Stimulated activated CD8-positive, alpha-beta memory T cell treated with anti-CD3 and anti-CD28 coated beads, Interleukin-15, amount 100 ng/mL, for 4 hours (primary cell): ENCODE results near the gene NLRP4.

Source experiments
- DNase-seq, 2 donors: peaks; one replicate each; pipeline ENCODE4 v3.0.0-alpha.2; 2020; ENCODE audit warnings: low read depth in 2 of 2

NLRP4 gene

GRCh38 chr19:55836340-55836739 is at the start of gene NLRP4:
Gene NLRP4 (plus strand): TSS chr19:55836540. CDS start chr19:55852081, 15,541 bp downstream.
- no peak for DNase-seq

DNA sequence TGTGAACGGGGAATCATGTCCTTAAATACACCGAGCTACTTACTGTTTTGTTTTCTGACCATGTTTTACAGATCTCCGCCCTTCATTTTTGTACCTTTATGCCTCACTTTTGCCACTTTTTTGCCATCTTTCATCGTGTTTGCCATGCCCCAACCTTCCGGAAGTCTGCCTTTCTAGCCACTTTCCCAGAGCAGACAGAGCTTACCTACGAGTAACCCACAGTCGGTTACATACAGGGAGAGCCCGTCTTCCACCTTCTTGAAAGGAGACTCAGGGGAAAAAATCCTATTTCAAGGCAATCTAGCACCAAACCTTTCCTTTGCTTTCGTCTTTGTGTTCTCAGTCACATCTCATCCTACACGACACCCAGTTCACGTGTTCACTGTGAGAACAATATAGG is 41.3 kb upstream of the NLRP4 start:
- no peak for DNase-seq

GRCh38 chr19:55801416-55801815 is 34.9 kb upstream of the NLRP4 start:
- DNase-seq, result no peak

DNA sequence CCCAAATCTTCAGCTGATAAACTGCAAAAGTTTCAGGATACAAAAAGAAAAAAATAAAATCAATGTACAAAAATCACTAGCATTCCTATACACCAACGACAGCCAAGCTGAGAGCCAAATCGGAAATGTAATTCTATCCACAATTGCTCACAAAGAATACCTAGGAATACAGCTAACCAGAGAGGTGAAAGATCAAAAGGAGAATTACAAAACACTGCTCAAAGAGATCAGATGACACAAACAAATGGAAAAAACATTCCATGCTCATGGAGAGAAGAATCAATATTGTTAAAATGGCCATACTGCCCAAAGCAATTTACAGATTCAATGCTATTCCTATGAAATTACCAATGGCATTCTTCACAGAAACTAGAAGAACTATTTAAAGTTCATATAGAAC is 34.1 kb upstream of the NLRP4 start:
- no peak for DNase-seq

GRCh38 chr19:55809381-55810058 is 26.8 kb upstream of the NLRP4 start:
- DNase-seq, result peak in 1 of 2 donors; percentile 1

DNA sequence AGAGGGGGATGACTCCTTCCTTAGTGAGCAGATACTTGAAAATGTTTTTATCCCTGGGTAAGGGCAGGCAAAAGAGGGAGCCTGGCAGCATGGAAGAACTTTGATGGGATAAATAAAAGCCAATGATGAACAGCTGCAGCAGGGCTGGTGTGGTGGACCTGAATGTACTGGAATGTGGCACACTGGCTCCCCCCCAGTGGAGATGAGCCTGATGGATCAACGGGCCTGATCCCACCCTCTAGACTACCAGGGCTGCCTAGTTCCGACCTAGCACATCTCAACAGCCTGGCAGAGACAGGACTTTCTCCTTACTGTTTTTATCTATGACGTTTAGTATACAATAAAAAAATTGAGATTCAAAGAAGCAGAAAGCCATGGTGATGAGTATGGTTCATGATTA is 25.0 kb upstream of the NLRP4 start:
- DNase-seq, result no peak

GRCh38 chr19:55812449-55812848 is 23.9 kb upstream of the NLRP4 start:
- DNase-seq, result no peak

GRCh38 chr19:55813906-55814305 is 22.4 kb upstream of the NLRP4 start:
- no peak for DNase-seq

GRCh38 chr19:55820037-55820436 is 16.3 kb upstream of the NLRP4 start:
- no peak for DNase-seq

DNA sequence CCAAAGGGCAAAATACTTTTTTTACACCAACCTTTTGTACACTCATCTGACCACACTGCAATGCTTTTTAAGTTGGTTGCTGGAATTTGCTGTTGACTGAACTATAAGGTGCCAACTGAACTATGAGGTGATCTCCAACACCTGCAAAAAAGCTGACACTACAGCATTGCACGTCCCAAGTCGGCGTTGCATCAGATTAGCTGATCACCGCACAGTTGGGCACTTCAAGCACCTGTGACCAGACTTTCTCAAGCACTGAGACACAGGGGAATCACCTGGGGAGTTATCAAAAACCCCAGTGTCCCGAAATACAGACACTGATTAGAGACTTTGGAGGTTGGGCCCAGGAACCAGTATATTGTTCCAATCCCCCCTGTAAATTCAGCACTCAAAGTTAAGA is 5.7 kb upstream of the NLRP4 start:
- DNase-seq, result no peak

- DNase-seq, result no peak
Measured at GRCh38 chr19:55831846-55832245, 4.5 kb upstream of the NLRP4 start, which contains the start of gene NLRP11. Gene NLRP11 (minus strand): TSS chr19:55831999. CDS start chr19:55818174, 13,825 bp downstream.

- DNase-seq, result no peak
Measured at GRCh38 chr19:55832676-55833075, 3.7 kb upstream of the NLRP4 start.

DNA sequence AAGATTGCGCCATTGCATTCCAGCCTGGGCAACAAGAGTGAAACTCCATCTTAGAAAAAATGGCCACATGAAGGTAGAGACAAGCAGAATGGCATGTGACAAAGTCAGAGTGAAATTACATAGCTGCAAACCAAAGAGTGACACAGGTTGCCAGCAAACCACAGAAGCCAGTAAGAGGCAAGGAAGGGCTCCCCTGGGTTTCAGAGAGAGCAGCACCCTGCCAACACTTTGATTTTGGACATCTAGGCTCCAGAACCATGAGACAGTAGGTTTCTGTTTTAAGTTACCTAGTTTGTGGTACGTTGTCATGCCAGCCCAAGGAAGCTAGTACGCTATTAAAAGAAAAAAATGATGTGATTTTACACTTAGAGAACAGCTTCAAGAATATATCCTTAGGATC is 1.9 kb downstream of the NLRP4 start:
- DNase-seq, result no peak

DNA sequence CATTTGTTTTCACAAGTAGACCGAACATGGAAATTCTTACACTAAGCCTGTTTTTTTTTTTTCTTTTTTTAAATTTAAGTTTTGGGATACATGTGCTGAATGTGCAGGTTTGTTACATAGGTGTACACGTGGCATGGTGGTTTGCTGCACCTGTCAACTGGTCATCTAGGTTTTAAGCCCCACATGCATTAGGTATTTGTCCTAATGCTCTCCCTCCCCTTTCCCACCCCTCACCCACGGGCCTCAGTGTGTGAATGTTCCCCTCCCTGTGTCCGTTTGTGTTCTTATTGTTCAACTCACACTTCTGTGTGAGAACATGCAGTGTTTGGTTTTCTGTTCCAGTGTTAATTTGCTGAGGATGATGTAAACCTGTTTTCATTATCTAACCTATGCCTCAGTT is 2.6 kb downstream of the NLRP4 start:
- DNase-seq, result no peak

- DNase-seq, result no peak
Measured at GRCh38 chr19:55855160-55855559, 18.8 kb downstream of the NLRP4 start.

DNA sequence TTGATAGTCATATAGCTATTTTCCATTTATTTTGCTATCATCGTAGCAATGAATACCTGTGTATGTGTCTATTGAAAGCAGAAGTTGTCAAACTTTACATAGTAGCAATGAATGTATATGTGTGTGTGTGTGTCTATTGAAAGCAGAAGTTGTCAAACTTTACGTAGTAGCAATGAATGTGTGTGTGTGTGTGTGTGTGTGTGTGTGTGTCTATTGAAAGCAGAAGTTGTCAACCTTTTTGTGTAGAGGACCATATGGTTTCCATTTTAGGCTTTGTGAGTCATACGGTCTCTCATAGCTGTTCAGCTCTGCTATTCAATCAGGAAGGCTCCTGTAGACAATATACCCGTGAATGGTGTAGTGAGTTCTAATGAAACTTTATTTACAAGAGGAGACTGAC is 20.8 kb downstream of the NLRP4 start:
- DNase-seq, result no peak

GRCh38 chr19:55857974-55858373 is 21.6 kb downstream of the NLRP4 start:
- DNase-seq, result no peak

DNA sequence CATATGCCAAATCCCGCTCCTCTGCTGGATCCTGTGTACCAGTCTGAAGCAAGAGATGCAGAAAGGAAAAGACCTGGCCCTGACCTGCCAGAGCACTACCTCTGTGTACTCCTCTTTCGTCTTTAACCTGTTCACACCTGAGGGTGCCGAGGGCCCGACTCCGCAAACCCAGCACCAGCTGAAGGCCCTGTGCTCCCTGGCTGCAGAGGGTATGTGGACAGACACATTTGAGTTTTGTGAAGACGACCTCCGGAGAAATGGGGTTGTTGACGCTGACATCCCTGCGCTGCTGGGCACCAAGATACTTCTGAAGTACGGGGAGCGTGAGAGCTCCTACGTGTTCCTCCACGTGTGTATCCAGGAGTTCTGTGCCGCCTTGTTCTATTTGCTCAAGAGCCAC is 22.1 kb downstream of the NLRP4 start:
- DNase-seq, result no peak

GRCh38 chr19:55858969-55859368 is 22.6 kb downstream of the NLRP4 start:
- no peak for DNase-seq

DNA sequence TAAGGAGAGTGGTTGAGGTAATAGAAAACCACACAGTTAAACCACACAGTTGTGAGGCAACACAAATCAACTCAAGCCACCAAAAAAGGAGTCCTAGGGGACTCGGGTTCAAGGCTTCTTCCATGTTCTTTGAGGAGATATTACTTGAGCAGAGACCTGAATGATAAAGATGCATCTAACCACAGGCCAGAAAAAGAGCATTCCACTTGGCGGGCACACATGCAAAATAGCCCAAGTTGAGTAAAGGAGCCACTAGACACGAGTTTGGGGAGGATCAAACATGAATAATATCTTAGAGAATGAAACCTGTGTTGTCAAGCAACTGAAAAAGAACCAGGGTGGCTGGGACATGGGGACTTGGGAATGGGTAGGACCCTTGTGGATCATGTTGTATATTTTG is 30.2 kb downstream of the NLRP4 start:
- no peak for DNase-seq

DNA sequence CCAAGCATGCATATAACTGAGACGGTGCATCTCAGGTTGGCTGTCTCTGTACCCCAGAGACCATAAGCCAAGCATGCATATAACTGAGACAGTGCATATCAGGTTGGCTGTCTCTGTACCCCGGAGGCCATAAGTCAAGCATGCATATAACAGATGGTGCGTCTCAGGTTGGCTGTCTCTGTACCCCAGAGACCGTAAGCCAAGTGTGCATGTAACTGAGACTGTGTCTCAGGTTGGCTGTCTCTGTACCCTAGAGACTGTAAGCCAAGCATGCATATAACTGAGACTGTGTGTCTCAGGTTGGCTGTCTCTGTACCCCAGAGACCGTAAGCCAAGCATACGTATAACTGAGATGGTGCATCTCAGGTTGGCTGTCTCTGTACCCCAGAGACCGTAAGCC is 30.8 kb downstream of the NLRP4 start:
- DNase-seq, result no peak

GRCh38 chr19:55870736-55871135 is 34.4 kb downstream of the NLRP4 start:
- DNase-seq, result no peak

GRCh38 chr19:55877211-55877610 is 40.9 kb downstream of the NLRP4 start:
- no peak for DNase-seq

GRCh38 chr19:55882626-55883025 is 46.3 kb downstream of the NLRP4 start:
- no peak for DNase-seq
